IPS-20b (cell line): ENCODE measurements around the gene DUSP7.

Experiments used
- H3K27ac ChIP-seq: one replicate; pipeline ENCODE4 v1.5.1; 2013; ENCODE audit warnings: low read length
- H3K27me3 ChIP-seq: 2 replicates; pipeline ENCODE4 v1.6.1; 2013; ENCODE audit warnings: mild to moderate bottlenecking, low read length, inconsistent platforms; ENCODE audit not compliant: insufficient read depth
- H3K36me3 ChIP-seq: 2 replicates; pipeline ENCODE4 v1.6.1; 2013; ENCODE audit warnings: low read depth, mild to moderate bottlenecking, inconsistent platforms, low read length, moderate library complexity; ENCODE audit not compliant: insufficient read depth
- H3K4me1 ChIP-seq: 2 replicates; pipeline ENCODE4 v1.6.1; 2013; ENCODE audit warnings: mild to moderate bottlenecking, control low read depth, inconsistent platforms, low read length, moderate library complexity; ENCODE audit not compliant: insufficient read depth
- H3K4me3 ChIP-seq: 2 replicates; pipeline ENCODE4 v1.5.1; 2013; ENCODE audit warnings: mild to moderate bottlenecking, low read length, inconsistent platforms
- H3K9ac ChIP-seq: 2 replicates; pipeline ENCODE4 v1.6.1; 2013; ENCODE audit warnings: low read depth, mild to moderate bottlenecking, inconsistent platforms, low read length, moderate library complexity
- H3K9me3 ChIP-seq: 2 replicates; pipeline ENCODE4 v1.6.1; 2013; ENCODE audit warnings: mild to moderate bottlenecking, low read depth, low read length, inconsistent platforms; ENCODE audit not compliant: insufficient read depth

The DUSP7 gene

DNA sequence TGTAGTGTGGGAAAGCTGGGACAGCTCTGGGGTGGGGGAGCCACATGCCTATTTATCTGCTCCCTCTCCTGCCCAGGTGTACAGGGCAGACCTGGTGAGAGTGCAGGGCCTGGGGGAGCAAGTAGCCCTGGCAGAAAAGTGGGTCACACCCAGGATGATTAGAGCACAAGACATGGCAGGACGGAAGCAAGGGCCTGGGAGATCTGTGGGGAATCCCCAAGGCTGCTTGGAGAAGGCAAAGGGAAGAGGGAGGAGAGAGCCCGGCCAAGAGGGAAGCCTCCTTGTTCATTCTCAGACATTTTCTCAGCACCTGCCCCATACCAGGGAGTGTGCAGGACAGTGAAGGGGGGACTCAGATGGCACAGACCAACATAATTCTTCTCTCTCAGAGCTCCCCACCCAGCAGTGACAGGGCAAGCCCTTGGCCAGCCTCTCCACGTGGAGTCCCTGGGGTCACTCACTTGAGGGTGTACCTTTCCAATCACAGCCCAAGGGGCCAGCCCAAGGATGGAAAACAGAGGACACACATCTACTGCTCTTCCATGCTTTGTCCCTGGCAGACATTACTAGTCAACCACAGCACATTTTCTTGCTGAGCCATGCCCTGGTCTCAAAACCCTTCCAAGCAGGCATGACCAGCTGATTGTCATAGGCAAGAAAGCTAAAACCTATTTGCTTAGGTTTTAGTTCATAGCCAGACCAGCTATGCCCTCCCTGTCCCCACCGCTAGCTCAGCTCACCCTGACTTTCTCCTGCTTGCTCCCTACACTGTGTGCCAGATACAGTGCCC is 4.9 kb upstream of the DUSP7 start:
- Histone ChIP-seq H3K27me3 (peaks cover 25% of the 10 kb centered on the region), H3K4me3 (no peak overlapping the region), H3K9me3 (no peaks in the 10 kb centered on the region), H3K9ac (no peak overlapping the region), H3K36me3 (no peaks in the 10 kb centered on the region), H3K27ac (no peak overlapping the region), H3K4me1 (no peaks in the 10 kb centered on the region; the same call in 1 of the 2 replicates)

DNA sequence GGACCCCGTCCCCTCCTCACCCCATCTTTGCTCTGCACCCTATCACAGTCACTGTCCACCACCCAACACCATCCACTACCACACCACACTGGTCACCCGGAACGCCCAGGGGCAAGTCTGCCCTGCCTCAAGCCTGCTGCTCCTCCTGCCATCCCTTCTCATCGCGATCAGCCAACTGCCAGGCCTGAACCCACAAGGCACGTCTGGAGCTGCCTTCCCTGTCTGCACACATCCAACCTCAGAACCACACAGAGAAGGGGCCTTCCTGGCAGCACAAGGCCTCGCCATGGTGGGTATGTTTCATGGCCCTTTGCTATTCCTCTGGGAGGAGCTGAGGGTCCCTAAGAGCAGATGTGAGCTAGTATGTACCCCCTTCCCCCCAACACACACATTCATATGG is 3.4 kb upstream of the DUSP7 start:
- Histone ChIP-seq H3K27me3 (peaks cover 32% of the 10 kb centered on the region), H3K9ac (no peak overlapping the region), H3K27ac (no peak overlapping the region), H3K4me1 (no peaks in the 10 kb centered on the region; the same call in 1 of the 2 replicates), H3K4me3 (no peak overlapping the region), H3K9me3 (no peaks in the 10 kb centered on the region), H3K36me3 (no peaks in the 10 kb centered on the region)

DNA sequence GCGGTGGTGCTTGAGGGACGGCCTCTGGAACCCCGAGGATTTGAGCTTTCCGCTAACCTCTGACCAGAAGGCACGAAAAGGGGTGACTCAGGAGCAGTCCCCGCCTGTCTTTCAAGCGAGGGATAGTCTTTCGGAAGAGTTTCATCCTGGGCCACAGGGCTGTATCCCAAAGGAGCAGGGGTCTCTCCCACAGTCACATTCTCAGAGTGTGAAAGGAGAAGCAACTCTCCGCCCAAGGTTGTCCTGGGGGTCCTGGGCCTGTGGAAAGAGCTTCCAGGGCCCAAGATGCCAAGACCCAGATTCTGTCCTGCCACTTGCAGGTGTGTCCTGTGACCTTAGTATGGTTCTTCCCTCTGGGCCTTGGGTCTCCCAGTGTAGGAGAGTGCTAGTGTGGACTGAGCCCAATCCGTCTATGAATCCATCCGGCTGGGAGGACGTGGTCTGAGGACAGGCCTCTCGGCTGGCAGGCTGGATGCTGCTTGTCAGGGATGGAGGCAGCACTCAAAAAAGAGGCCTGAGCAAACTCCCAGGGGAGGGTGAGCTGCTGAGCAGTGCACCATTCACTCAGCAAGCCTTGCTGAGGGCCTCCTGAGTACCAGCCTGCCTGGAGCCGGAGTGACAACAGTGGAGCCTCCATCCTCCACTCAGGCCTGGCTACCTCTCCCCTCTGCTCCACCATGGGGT is 1.6 kb upstream of the DUSP7 start:
- peak overlapping the region; percentile 57 for H3K4me3 ChIP-seq
- peaks cover 11% of the 10 kb centered on the region; the same call in 1 of the 2 replicates for H3K36me3 ChIP-seq
- H3K27ac ChIP-seq: no peak overlapping the region
- no peaks in the 10 kb centered on the region for H3K9me3 ChIP-seq
- peak overlapping the region; percentile 75; the same call in 1 of the 2 replicates for H3K9ac ChIP-seq
- H3K27me3 ChIP-seq: peaks cover 32% of the 10 kb centered on the region
- H3K4me1 ChIP-seq: peaks cover 5% of the 10 kb centered on the region

DNA sequence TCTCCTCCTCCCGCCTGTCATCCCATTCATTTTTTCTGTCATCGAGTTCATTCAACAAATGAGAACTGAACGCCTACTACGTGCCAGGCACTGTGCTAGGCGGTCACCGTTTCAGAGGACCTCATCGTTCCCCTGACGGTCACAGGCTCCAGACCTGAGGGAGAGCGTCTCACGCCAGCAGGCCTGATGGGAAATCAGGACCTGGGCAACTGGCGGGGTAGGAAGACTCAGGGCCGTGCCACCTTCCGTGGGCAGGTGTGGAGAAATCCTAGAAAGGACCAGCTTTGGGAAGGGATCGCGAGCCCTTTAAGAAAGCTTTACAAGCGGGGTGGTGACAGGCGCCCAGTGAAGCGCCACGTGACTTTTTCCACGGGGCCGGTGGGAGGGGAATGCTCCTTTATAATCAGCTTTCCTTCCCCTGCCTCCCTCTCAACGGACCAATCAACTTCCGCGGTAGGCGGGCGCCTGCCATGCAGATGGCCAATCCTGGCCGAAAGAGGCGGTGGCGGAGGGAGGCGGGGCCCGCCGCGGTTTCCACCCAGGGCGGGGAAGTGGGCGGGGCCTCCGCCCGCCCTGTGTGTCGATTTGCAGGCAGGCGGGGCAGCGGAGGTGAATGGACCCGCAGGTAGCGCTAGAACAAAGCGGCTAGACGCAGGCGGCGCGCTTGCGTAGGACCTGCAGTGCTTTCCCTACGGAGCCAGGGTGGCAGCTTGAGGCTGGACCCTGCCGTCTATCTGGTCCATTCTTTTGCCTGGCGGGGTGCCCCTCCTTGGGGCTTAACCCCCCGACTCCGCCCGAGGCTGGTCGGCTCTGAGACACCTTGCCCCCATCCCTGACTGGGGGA is 819 bp upstream of the DUSP7 start:
- Histone ChIP-seq H3K9ac (peak overlapping the region; percentile 75; the same call in 1 of the 2 replicates), H3K27me3 (peaks cover 32% of the 10 kb centered on the region), H3K36me3 (peaks cover 14% of the 10 kb centered on the region; the same call in 1 of the 2 replicates), H3K4me3 (peak overlapping the region; percentile 85), H3K4me1 (peaks cover 10% of the 10 kb centered on the region), H3K27ac (no peak overlapping the region), H3K9me3 (no peaks in the 10 kb centered on the region)

DNA sequence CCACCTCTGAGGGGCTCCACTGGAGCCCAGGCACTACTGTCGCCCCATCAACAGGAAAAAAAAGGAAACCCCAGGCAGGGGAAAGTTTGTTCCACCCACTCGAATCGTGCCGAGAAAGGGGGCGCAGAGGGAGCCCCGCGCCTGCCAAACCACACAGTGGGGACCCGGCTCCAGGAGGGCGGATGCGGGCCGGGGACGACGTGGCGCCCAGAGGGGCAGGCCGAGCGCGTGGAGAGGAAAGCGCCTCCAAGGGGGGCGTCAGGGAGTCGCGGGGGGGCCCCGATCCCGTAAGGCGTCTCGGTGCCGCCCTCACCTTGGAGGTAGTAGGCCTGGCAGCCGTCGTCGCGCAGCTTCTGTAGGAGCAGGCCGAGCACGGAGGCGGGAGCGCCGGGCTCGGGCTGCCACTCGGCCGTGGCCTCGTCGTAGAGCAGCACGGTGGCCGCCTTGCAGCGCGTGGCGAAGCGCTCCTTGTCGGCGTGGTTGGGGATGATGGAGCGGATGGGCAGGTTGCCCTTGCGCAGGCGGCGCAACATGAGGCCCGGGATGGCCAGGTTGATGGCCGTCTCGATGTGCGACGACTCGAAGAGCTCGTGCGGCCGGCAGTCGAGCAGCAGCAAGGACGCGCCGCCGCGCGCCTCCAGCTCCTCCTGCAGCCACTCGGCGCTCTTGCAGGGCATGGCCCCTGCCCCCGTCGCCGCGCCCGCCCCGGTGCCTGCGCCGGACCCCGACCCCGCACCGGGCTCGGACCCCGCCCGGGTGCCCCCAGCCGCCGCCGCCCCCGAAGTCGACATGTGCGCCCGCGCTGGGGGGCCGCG is 627 bp downstream of the DUSP7 start:
- H3K4me3 ChIP-seq: peak overlapping the region; percentile 82
- H3K4me1 ChIP-seq: peaks cover 10% of the 10 kb centered on the region
- peak overlapping the region; percentile 66; the same call in 1 of the 2 replicates for H3K9ac ChIP-seq
- no peak overlapping the region for H3K27ac ChIP-seq
- no peaks in the 10 kb centered on the region for H3K9me3 ChIP-seq
- H3K36me3 ChIP-seq: peaks cover 29% of the 10 kb centered on the region
- H3K27me3 ChIP-seq: peaks cover 32% of the 10 kb centered on the region

DNA sequence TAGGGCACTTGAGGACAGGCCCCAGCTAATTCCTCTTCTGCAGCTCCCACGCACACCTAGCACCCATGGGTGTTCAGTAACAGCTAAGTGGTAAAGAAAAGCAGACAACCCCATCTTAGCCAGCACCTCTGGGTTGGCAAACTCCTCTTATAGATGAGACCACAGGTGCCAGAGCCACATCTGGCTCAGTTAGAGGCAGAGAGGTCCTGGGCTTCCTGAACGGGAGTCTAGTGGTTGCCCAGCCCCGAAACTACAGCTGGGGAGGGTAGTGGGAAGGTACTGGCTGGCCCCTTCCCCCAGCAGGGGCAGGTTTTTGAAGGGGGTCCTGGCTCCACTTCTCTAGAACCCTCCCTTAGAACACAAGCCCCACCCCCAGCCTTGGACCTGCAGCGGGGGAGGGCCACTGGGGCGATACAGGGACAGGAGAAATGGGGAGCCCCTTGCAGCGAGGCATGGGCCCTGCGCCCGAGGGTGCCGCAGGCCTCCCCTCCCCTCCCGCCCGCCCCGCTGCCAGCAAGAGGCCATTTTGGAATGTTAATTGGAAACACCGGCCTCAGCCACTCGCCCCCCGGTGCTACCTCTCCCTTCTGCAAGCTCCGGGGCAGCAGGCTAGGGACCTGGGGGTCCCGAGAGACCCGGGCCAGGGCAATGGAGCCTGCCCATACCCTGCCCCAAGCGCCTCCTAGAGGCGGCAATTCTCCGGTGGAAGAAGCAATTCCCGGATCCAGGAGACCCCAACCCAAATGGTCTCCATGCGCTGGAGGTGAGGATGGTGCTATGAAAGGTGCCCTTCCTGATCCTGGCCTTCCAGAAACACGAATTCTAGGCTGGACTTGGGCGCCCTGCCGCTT is 1.5 kb downstream of the DUSP7 start:
- H3K4me1 ChIP-seq: peaks cover 10% of the 10 kb centered on the region
- peak overlapping the region; percentile 66; the same call in 1 of the 2 replicates for H3K9ac ChIP-seq
- H3K4me3 ChIP-seq: peak overlapping the region; percentile 82
- peaks cover 31% of the 10 kb centered on the region for H3K27me3 ChIP-seq
- peaks cover 37% of the 10 kb centered on the region for H3K36me3 ChIP-seq
- no peaks in the 10 kb centered on the region for H3K9me3 ChIP-seq
- no peak overlapping the region for H3K27ac ChIP-seq

DNA sequence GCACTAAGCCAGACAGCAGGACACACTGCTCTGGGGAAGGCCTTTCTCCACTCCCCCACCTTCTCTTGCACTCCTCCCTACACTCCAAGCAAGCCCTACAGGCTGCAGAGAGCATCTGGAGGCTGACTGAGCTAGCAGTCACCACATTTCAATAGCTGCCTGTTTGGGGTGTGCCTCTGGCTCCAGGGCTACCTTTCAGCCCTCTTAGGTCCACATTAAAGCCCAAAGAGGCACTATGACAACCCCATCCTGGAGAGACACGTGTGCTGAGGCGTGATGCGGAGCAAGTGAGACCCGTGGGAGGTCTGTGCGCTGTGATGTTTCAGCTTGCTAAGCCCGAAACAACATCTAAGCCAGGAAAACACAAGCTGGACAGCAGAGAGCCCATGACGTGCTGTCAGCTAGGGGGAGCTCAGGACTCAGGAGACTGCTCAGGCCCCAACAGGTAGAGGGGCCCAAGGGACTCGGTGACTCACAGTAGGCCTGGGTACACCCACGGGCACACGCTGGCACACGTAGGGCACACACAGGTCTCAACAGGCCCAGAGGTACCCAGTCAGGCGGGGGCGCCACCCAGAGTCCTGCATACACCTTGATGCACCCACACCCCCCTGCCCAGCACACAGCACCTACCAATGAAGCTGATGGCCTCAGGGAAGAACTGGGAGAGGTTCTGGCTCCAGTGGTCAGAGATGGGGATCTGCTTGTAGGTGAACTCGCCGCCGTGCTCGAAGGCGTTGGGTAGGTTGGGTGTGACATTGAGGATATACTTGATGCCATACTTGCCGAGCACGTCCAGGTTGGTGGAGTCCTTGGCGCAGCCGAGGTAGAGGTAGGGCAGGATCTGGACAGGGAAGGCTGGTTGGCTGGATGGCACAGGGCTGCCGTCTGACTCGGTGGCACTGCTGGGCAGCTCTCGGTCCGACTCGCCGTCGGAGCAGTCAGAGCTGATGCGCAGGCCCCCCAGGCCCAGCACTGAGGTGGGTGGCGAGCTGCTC is 2.8 kb downstream of the DUSP7 start:
- Histone ChIP-seq H3K36me3 (peaks cover 48% of the 10 kb centered on the region), H3K9me3 (no peaks in the 10 kb centered on the region), H3K4me3 (no peak overlapping the region), H3K27me3 (peaks cover 18% of the 10 kb centered on the region), H3K9ac (peak overlapping the region; percentile 58; the same call in 1 of the 2 replicates), H3K27ac (no peak overlapping the region), H3K4me1 (peaks cover 10% of the 10 kb centered on the region)

DNA sequence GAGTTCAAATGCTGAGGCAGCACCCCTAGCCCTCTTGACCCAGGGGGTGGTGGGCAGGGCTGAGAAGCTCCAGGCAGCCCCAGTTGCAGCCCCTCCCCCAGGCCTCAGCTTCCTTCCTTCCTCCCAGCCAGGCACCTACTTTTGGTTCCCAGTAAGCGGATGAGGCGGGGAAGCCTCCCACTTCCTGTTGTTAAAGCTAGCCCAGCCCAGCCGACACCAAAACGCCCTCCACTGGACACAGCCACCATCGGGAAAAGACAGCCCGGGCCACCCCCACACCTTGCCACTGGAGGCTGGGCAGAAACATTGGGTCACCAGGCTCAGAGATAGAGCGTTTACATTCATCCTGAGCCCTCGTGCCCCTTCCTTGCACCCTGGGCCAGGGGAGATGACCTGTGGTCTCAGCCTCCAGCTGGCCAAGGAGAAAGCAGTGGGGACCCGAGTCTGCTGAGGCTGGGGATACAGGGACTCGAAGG is 3.5 kb downstream of the DUSP7 start:
- H3K9ac ChIP-seq: peak overlapping the region; percentile 58; the same call in 1 of the 2 replicates

DNA sequence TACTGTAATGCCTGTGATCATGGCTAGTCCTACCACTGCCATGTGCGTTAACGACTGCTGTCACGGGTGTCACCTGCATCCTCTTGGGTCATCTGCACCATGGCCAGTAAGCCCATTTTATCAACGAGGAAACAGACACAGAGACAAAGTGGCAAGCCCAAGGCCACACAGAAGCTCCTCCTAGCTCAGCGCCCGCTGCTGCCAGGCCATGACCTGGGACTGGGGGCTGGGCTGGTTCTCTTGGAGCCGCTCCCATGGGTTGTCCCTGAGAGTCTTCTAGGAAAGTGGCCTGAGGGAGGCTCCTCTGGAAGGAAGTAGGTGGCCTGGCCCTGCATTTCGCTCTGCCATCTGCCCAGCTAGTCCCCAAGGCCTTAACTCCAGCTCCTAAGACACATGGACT is 4.9 kb downstream of the DUSP7 start:
- Histone ChIP-seq H3K9me3 (no peaks in the 10 kb centered on the region), H3K36me3 (peaks cover 48% of the 10 kb centered on the region), H3K27ac (no peak overlapping the region), H3K4me3 (no peak overlapping the region), H3K4me1 (peaks cover 14% of the 10 kb centered on the region), H3K9ac (no peak overlapping the region), H3K27me3 (peaks cover 8% of the 10 kb centered on the region; the same call in 1 of the 2 replicates)

More for the DNA sequence above, 3.5 kb downstream of the DUSP7 start:
- peaks cover 10% of the 10 kb centered on the region for H3K4me1 ChIP-seq
- H3K27ac ChIP-seq: no peak overlapping the region
- peaks cover 48% of the 10 kb centered on the region for H3K36me3 ChIP-seq
- peaks cover 11% of the 10 kb centered on the region; the same call in 1 of the 2 replicates for H3K27me3 ChIP-seq
- no peaks in the 10 kb centered on the region for H3K9me3 ChIP-seq
- no peak overlapping the region for H3K4me3 ChIP-seq
